ENCODE measurements around the gene WNT3A. TPM values are rescaled to one million over a fixed set of nuclear protein-coding genes. Genes with fewer than 3 reads are reported as not detected.
"Not testable (repeated sequence)": the region's sequence is repeated elsewhere in the genome, so short reads cannot be mapped to it uniquely, and the experiment has no call there.

WNT3A gene
- total and polyA plus RNA-seq, 9 donors, result not detected

DNA sequence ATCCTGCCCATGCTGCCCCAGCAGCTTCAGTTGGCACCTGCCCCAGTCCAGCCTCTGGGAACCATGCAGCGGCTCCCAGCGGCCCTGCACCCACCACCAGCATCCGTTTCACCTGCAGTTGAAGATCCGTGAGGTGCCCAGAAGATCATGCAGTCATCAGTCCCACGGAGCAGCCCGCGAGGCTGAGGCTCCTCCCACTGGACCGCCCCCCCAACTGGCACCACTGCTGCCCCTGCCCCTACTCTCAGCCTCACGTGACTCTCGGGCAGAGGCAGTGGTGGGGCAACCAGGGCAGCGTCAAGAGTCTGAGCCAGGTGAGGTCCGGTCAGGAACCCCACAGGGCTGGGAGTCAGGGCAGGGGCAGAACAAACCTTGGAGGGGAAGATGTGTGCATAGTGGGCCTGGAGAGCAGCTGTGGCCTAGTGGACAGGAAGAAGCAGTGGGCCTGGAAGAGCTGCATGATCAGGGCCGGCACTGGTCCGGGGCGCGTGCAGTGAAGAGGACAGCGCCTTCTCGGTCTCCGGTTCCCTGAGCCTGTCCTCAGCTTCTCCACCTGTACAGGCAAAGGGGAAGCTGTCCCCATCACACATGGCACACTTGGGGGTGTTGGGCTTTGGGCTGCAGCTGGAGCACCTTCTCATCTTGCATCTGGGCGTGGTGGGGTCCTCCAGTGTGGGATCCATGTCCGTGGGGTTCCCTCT lies 31.1 kb upstream of the WNT3A start:
- H3K27ac ChIP-seq; DNase-seq; H3K4me3 ChIP-seq; H3K4me1 ChIP-seq (ENCODE audit: insufficient read depth); intact Hi-C loops (cut with DNase I); H3K36me3 ChIP-seq; H3K9me3 ChIP-seq; H3K27me3 ChIP-seq: not testable (repeated sequence)
- 78 to 87% (median 81%) methylated on average over 10 to 18 of the region's 21 CpGs for WGBS, 3 donors

DNA sequence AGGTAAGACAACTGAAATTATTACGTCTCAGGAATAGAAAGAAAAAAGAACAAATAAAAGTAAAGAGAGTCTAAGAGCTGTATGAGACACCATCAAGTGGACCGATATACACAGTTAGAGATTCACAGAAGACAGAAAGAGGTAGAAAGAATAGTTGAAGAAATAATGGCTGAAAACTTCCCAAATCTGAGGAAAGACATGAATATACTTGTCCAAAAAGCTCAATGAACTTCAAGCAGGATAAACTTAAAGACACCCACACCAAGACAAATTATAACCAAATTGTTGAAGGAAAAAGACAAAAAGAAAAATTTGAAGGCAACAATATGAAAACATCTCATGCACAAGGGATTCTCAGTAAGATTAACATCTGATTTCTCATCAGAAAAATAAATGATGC lies 19.6 kb upstream of the WNT3A start:
- intact Hi-C loops (cut with DNase I), result no loop called here
- WGBS, 3 donors, result 91 to 94% (median 92%) methylated on average over 2 of the region's 2 CpGs

GRCh38 chr1:227994632-227995300 lies 12.0 kb upstream of the WNT3A start:
- H3K9me3 ChIP-seq, result no peaks in the 10 kb centered on the region
- no peaks in the 10 kb centered on the region for H3K4me1 ChIP-seq (ENCODE audit: insufficient read depth)
- WGBS, 3 donors, result 52 to 59% (median 57%) methylated on average over 7 of the region's 7 CpGs
- no peaks in the 10 kb centered on the region for H3K27me3 ChIP-seq
- no peak overlapping the region for H3K4me3 ChIP-seq
- DNase-seq, result no peak
- TF ChIP-seq POLR2A (IDR thresholded peaks at IDR 0.05), result no peak
- TF ChIP-seq, protein P1, sequence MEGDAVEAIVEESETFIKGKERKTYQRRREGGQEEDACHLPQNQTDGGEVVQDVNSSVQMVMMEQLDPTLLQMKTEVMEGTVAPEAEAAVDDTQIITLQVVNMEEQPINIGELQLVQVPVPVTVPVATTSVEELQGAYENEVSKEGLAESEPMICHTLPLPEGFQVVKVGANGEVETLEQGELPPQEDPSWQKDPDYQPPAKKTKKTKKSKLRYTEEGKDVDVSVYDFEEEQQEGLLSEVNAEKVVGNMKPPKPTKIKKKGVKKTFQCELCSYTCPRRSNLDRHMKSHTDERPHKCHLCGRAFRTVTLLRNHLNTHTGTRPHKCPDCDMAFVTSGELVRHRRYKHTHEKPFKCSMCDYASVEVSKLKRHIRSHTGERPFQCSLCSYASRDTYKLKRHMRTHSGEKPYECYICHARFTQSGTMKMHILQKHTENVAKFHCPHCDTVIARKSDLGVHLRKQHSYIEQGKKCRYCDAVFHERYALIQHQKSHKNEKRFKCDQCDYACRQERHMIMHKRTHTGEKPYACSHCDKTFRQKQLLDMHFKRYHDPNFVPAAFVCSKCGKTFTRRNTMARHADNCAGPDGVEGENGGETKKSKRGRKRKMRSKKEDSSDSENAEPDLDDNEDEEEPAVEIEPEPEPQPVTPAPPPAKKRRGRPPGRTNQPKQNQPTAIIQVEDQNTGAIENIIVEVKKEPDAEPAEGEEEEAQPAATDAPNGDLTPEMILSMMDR (IDR thresholded peaks at IDR 0.05), result no peak
- no peak for TF ChIP-seq EP300 (IDR thresholded peaks at IDR 0.05)
- H3K27ac ChIP-seq, result no peak overlapping the region
- H3K36me3 ChIP-seq, result no peaks in the 10 kb centered on the region
- intact Hi-C loops (cut with DNase I), result no loop called here

More for the DNA sequence above, 19.6 kb upstream of the WNT3A start:
- H3K27ac ChIP-seq, result no peak overlapping the region
- H3K9me3 ChIP-seq, result no peaks in the 10 kb centered on the region
- H3K4me1 ChIP-seq (ENCODE audit: insufficient read depth), result no peaks in the 10 kb centered on the region
- TF ChIP-seq EP300 (IDR thresholded peaks at IDR 0.05) (no peak), POLR2A (IDR thresholded peaks at IDR 0.05) (no peak)
- TF ChIP-seq, protein P1 (IDR thresholded peaks at IDR 0.05), result no peak
- no peak overlapping the region for H3K4me3 ChIP-seq
- no peaks in the 10 kb centered on the region for H3K27me3 ChIP-seq
- H3K36me3 ChIP-seq, result no peaks in the 10 kb centered on the region
- no peak for DNase-seq

- TF ChIP-seq POLR2A (IDR thresholded peaks at IDR 0.05) (no peak), EP300 (IDR thresholded peaks at IDR 0.05) (no peak)
- TF ChIP-seq, protein P1 (IDR thresholded peaks at IDR 0.05), result no peak
- no peak for DNase-seq
- Histone ChIP-seq H3K27me3 (no peaks in the 10 kb centered on the region), H3K9me3 (no peaks in the 10 kb centered on the region), H3K36me3 (no peaks in the 10 kb centered on the region), H3K4me3 (no peak overlapping the region), H3K27ac (no peak overlapping the region), H3K4me1 (ENCODE audit: insufficient read depth) (no peaks in the 10 kb centered on the region)
- WGBS, 3 donors, result 19 to 24% (median 22%) methylated on average over 1 of the region's 1 CpG
- intact Hi-C loops (cut with DNase I), result no loop called here
Observed at GRCh38 chr1:227996187-227996950, 10.4 kb upstream of the WNT3A start.
